ENCODE results near the gene SNED1. TPM values are rescaled to one million over a fixed set of nuclear protein-coding genes. Genes with fewer than 3 reads are reported as not detected.
"Not testable (repeated sequence)": the region's sequence is repeated elsewhere in the genome, so short reads cannot be mapped to it uniquely, and the experiment has no call there.

SNED1 gene
- total RNA-seq, 1 experiment from 2014 or later, result 65.5 TPM

GRCh38 chr2:241083091-241083415 lies 84.6 kb downstream of the SNED1 start:
- DNase-seq (ENCODE audit: low read depth), result no peak

GRCh38 chr2:241084856-241085444 lies 86.5 kb downstream of the SNED1 start:
- DNase-seq (ENCODE audit: low read depth), result no peak

GRCh38 chr2:241087420-241088268 lies 89.2 kb downstream of the SNED1 start:
- no peak for DNase-seq (ENCODE audit: low read depth)

- no peak for DNase-seq (ENCODE audit: low read depth)
These were observed 90.0 kb downstream of the SNED1 start for GRCh38 chr2:241088376-241088775.

- peak; percentile 2 for DNase-seq (ENCODE audit: low read depth)
These were observed 90.6 kb downstream of the SNED1 start for GRCh38 chr2:241088791-241089732.

GRCh38 chr2:241091201-241091600 lies 92.8 kb downstream of the SNED1 start:
- DNase-seq (ENCODE audit: low read depth), result no peak

- DNase-seq (ENCODE audit: low read depth), result no peak
These were observed 93.5 kb downstream of the SNED1 start for GRCh38 chr2:241091734-241092445.

- DNase-seq (ENCODE audit: low read depth), result no peak
These were observed 94.3 kb downstream of the SNED1 start for GRCh38 chr2:241092677-241093076.

GRCh38 chr2:241093133-241093781 lies 94.8 kb downstream of the SNED1 start:
- DNase-seq (ENCODE audit: low read depth), result not testable (repeated sequence)

DNA sequence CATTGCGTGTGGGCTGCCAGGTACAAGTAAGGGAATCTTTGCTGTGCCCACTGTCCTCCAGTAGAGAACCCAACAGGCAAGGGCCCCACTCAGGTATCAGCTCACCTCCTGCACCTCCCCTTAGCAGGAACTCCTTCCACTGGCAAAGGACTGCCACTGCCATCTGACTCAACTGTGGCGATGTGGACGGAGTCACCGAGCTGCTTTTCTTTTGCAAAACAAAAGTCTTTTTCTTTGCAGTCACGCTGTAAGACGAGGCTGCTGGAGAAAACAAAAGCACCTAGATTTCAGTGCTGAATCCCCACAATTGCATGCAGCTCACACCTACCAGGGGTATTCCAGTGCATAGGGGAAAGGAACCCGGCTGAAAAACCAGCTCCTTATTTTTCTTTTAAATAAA lies 95.8 kb downstream of the SNED1 start:
- no peak for DNase-seq (ENCODE audit: low read depth)

DNA sequence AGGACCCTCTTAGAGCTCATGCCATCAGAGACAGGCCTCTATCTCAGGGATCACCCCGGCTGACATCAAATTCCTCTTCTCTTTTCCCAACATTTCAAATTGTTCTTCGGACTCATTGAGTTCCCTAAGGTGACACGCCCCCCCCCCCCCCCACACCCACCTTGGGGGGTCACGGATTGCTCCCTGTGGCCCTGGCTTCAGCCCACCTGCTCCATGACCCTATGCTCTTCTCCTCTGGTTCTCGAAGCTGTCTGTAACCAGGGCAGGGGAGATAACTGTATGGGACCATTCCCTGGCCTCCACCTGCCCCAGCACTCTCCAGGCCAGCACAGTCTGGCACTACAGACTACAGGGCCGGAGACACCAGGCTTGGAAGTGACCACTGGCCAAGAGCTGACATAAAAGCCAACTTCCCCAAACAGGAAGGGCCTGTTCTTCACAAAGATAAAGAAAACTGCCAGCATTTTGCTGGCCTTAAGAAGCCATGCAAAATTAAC lies 96.6 kb downstream of the SNED1 start:
- no peak for DNase-seq (ENCODE audit: low read depth)

- no peak for DNase-seq (ENCODE audit: low read depth)
These were observed 97.3 kb downstream of the SNED1 start for GRCh38 chr2:241095594-241096290.

- no peak for DNase-seq (ENCODE audit: low read depth)
These were observed 98.6 kb downstream of the SNED1 start for GRCh38 chr2:241096979-241097378.

DNA sequence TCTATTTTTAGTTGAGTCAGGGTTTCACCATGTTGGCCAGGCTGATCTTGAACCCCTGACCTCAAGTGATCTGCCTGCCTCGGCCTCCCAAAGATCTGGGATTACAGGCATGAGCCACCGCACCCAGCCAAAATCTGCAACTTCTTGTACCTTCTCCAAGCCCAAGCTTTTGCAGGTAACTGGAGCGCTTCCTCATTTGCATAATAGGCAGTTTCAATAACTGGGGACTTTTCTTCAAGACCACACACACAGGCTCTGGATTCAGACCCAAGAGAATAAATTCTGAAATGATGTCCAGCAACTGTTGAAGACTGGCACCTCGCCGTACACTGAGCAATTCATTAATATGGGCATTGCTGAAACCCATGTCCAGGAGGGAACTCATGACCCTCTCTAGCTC lies 100.8 kb downstream of the SNED1 start:
- no peak for DNase-seq (ENCODE audit: low read depth)

- DNase-seq (ENCODE audit: low read depth), result peak; percentile 84
These were observed 103.9 kb downstream of the SNED1 start, which contains the start of gene MTERF4 for GRCh38 chr2:241102239-241102803. Gene MTERF4, minus strand, starts transcription at chr2:241102287. Its CDS starts 14 bp downstream, at chr2:241102273.

DNA sequence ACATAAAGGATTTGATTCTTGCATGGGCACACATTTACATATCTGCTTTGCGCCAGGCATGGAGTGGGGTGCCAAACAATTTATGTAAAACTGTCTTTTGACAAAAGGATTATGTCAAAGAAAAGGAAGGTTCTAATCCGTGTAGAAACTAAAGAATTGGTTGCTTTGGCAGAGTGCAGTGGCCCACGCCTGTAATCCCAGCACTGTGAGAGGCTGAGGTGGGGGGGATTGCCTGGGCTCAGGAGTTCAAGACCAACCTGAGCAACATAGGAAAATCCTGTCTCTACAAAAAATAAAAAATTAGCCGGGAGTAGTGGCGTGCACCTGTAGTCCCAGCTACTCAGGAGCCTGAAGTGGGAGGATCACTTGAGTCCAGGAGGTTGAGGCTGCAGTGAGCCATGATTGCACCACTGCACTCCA lies 104.8 kb downstream of the SNED1 start:
- no peak for DNase-seq (ENCODE audit: low read depth)

GRCh38 chr2:241104611-241105010 lies 106.2 kb downstream of the SNED1 start:
- not testable (repeated sequence) for DNase-seq (ENCODE audit: low read depth)

DNA sequence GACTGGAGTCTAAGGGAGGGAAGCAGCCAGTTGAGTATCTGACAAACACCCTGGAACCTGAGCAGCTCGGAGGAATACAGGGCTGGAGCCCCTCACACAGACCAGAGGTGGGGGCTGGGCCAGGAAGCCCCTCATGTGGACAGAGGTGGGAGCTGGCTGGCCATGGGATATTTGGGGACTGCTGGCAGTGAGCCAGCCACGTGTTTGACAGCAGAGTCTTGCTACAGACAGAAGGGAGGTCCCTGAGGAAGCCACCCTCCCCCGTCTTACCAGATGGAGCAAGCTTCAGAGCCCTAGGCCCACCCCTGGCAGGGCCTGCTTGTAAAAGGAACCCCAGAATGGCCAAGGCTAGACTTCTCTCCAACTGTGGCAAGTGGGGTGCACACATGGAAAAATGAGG lies 107.2 kb downstream of the SNED1 start:
- DNase-seq (ENCODE audit: low read depth), result no peak

- no peak for DNase-seq (ENCODE audit: low read depth)
These were observed 108.8 kb downstream of the SNED1 start for GRCh38 chr2:241107031-241107783.
